Left renal cortex interstitium (tissue), 4 donors: ENCODE measurements around the gene PCBP3. TPM values are rescaled to one million over a fixed set of nuclear protein-coding genes. Genes with fewer than 3 reads are reported as not detected.
"Not testable (repeated sequence)": the region's sequence is repeated elsewhere in the genome, so short reads cannot be mapped to it uniquely, and the experiment has no call there.

Source experiments
- DNase-seq, 4 donors: peaks; one replicate each; pipeline ENCODE4 v3.0.0-alpha.2; 2013; ENCODE audit warnings: low read depth in 4 of 4, low spot score in 2 of 4, missing footprints in 1 of 4
- polyA plus RNA-seq, 4 donors: library from polyadenylated mRNA; unstranded; fragments of 120-200 nt; gene quantifications; one replicate each; pipeline ENCODE4 v1.2.1, GENCODE V29; 2013; ENCODE audit not compliant: insufficient read length in 4 of 4

PCBP3 gene
- polyA plus RNA-seq, 4 donors: 1.1 to 2.0 (median 1.6) TPM

DNA sequence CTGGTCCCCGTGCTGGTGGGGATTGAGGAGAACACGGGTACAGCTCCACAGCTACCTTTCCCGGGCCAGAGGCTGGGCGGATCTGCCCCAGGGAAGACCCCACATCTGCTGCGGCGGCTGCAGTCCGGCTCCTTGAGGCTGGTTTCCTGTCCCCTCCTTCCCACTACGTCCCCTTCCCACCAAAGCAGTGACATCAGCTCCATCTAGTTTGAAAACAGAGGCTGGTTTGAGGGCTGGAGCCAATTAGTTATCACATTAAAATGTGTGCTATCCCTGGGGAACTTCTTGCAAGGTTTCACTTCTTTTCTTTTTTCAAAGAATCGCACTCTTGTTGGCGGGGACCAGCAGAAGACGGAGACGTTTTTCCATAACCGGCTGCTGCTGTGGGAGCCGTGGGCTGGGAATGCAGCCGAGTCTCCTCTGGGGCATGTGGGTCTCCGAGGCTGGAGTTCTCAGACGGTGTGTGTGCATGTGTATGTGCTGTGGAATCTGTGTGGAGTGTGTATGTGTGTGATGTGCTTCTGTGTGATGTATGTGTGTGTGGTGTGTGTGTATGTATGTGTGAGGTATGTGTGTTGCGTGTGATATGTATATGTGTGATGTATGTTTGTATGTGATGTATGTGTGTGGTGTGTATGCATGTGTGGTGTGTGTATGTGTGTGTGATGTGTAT is 8.9 kb upstream of the PCBP3 start:
- no peak for DNase-seq

DNA sequence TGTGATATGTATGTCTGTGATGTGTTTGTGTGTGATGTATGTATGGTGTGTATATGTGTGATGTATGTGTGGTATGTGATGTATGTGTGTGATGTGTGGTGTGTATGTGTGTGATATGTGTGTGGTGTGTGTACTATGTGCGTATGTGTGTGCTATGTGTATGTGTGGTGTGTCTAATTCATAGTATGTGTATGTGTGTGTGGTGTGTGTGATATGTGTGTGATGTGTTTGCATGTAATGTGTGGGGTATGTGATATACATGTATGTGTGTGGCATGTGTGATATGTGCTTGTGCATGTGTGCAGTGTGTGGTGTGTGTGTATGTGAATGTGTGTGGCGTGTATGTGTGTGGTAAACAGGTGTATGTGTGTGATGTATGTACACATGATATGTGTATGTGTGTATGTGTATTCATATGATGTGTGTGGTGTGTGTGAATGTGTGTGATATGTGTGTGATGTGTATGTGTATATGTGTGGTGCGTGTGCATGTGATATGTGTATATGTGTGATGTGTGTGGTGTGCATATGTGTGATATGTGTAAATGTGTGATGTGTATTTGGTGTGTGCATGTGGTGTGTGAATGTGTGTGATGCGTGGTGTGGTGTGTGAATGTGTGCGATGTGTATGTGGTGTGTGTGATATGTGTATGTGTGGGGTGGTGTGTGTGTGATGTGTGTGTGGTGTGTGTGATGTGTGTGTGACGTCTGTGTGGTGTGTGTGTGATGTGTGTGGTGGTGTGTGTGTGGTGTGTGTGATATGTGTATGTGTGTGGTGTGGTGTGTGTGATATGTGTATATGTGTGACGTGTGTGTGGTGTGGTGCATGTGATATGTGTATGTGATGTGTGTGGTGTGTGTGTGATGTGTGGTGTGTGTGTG is 8.0 kb upstream of the PCBP3 start:
- no peak for DNase-seq

DNA sequence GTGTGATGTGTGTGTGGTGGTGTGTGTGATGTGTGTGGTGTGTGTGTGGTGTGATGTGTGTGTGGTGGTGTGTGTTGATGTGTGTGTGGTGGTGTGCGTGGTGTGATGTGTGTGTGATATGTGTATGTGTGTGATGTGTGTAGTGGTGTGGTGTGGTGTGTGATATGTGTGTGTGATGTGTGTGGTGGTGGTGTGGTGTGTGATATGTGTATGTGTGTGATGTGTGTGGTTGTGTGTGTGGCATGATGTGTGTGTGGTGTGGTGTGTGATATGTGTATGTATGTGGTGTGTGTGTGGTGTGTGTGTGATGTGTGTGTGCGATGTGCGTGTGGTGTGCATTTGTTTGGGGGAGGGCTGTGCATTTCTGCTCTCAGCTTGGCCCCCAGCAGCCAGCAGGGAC is 7.1 kb upstream of the PCBP3 start:
- DNase-seq: no peak

DNA sequence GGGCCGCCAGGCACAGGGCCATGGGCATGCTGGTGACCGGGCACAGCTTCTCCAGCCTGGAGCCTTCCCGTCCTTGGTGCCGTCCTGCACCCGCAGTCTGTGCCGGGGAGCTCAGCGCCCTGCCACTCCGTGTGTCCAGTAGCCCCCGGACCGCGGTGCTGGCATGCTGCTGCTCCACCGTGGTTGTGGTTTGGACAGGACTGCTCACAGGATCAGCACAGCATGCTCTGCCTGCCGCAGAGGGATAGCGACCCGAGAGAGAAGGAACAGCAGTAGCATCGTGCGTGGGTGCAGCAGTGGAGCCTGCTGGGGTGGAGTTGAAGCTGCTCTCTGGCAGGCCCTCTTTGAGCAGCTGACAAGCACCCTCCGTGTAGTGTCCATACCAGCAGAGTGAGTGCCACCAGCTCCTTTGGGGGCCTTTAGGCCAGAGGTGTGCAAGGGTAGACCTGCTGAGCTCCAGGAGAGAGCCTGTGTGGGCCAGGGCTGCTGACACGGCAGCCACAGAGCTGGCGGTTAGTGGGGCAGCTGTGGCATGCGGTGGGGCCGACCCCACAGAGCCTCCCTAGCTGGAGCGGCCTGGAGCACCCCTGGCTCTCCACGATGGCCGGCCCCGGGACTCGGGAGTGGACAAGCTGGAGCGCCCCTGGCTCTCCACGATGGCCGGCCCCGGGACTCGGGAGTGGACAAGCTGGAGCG is 6.4 kb upstream of the PCBP3 start:
- no peak for DNase-seq

DNA sequence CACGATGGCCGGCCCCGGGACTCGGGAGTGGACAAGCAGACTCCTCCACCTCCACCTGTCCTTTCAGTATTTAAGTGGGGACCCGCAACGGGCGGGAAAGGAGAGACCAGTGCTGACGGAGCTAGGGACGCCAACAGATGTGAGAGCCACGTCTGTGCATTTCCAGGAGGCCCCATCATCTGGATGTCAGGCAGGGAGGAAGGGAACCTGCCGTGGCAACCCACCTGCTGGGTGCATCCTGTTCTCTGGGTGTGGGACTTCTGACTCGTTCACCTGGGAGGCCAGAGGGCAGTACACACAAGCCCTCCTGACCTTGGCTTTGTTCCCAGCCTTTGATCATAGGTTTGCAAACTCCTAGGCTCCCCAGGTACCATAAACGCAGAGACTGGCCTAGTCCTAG is 5.6 kb upstream of the PCBP3 start:
- DNase-seq: no peak

DNA sequence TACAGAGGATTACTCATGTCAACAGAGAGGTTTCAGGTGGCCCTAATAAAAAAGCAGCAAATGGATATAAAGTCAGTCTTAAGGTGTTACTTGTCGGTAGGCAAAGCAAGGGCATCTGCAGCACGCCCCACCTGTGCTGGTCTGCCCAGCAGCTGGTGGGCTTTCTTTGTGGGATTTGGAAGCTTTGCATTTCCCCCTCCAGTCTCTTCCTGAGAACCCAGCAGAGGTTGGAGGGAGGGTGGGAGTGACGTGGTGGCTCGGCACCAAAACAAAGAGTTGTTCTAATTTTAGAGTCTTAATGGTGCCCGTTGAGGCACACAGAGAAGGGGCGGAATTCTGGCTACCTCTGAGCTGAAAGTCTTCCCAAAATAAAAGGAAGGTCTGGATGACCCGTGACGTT is 4.8 kb upstream of the PCBP3 start:
- DNase-seq: no peak

DNA sequence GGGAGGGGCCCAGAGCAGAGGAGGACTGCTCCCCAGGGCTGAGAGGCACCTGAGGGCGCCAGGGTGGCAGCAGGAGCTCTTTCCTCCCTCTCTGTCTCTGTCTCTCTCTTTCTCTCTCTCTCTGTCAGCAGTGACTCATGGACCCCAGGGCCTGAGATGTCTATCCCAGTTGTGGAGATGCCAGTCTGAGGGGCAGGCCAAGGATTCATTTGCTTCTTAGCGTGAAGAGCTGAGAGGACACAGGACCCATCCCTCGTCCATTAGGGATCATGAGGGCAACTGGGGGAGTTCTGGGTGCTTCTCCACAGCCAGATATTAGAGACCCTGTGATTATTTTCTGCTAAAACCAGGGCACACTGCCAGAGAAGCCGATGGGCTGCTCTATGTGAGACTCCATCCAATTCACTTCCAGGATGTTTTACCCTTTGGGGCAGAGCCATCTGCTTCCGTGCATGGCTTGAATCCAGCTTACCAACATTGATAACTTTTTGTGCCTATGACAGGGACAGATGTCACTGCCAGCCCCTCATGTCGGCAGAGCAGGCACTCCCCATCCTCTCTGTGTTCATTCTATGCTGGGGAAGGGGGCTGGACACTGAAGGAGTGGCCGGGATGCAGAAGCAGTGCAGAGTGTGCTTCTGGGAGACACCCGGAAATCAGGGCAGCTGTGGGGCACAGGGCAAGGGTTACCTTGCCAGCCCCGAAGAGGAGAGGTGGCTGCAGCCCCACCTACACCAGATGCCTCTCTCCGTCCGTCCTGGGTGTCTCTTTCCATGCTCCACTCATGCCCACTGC is 4.1 kb upstream of the PCBP3 start:
- DNase-seq: no peak

DNA sequence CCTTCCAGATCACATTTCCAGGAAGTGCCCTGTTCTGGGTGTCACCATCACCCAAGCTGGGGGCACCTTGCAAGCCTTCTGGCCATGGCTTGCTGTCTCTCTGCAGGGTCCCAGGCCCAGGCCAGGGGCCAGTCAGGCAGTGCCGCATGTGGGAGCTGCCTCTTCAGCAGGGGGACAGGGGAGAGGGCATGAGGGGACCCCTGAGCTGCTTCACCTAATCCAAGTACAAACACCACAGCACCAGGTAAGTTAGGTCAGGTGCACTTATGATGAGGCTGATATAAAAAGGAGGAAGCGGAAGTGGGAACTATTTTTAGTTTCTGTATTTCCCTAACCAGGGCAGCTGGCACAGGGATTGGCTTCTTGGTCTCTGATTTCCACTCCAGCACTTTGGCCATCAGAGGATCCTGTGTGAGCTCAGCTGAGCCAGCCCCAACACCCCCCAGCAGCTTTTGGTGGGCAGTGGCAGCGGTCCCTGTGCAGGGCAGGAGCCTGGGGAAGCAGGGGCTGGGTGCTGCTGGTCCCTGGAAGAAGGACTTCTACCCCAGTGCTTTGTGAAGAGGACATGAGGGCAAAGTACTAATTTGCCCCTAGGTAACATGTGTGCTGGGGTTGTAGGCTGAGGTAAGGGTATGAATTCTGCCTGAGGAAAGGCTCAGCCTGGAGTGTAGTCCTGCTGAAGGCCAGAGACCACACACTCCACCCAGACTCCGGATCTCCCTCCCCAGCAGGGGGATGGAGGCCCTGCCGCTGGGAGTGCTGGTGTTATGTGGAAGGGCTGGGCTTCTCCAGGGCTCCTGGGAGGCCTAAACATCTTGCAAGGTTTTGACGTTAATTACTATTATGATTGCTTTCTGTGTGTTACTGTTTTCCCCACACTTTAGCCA is 3.3 kb upstream of the PCBP3 start:
- no peak for DNase-seq

DNA sequence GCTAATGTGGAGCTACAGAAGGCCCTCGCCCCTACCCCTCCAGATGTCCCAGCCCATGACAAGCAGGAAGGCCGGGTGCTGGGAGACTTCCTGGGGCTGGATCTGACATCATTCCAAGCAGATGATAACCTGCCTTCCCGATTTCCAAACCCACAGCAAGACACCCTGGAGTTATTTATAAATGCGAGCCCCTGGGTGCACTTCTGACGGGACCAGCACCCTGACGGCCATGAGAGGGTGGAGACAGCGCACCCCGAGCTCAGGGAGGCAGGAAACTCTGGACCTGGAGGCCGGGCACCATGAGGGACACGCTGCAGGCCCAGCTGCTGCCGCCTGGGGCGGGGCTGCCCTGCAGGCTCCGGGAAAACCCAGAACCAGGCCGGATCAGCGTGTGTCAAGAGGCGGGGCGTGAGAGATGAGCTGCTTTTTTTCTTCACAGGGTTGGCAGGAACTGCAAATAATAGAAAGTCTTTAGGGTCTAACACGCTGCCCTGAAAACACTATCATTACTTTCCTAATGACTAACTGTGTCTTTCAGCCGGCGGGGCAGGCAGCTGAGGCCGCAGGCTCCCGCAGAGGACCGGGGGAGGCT is 2.5 kb upstream of the PCBP3 start:
- DNase-seq: no peak

DNA sequence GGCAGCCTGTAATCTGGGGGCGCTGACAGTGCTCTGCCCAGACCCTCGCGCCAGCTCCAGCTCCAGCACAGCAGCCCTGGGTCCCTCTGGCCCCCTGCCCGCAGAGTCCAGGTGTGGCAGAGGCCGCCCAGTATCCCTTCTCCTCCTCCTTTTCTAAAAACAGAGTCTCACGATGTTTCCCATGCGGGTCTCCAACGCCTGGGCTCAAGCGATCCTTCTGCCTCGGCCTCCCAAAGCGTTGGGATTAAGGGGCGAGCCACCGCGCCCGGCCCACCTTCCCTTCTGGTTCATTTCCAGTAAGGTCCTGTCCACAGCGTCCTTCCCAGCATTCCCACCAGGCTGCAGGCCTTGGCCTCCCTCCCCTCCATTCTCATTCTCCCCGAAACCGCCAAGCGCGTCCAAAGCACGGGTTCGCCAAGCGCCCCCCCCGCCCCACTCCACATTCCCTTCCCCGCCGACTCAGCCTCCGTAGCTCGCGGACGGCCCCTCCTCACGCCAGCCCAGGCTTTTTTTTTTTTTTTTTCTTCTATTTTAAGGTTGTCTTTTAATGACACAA is 2.0 kb upstream of the PCBP3 start:
- no peak for DNase-seq

DNA sequence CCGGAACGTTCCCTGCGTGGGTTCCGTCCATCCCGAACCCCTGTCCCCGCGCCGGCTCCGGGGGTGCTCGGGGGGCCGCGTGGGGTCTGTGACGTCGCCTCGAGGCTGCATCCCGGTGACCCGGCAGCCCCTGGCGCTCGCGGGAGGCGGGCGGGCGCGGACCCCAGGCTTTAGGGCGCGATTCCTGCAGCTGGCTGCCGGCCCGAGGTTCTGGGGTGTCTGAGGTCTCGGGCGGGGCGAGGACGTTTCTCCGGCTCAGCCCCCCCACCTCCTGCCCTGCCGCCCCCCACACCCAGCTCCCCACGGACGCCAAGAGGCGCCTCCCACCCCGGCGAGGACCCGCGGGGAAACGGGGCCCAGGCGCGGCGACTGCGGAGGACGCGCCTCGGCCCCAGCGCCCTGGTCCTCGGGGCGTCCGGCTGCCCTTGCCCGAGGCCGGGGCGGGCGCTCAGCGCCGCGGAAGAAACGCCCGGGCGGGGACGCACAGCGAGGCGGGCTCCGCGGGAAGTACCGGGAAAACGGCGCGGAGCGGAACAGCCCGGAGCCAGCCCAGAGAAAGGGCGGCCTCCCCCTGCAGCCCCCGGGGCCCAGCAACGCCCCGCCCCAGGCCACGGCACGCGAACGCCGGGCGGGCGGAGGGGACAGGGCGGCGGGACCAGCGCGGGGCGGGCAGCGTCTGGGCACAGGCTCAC is 1.3 kb upstream of the PCBP3 start:
- DNase-seq: no peak

DNA sequence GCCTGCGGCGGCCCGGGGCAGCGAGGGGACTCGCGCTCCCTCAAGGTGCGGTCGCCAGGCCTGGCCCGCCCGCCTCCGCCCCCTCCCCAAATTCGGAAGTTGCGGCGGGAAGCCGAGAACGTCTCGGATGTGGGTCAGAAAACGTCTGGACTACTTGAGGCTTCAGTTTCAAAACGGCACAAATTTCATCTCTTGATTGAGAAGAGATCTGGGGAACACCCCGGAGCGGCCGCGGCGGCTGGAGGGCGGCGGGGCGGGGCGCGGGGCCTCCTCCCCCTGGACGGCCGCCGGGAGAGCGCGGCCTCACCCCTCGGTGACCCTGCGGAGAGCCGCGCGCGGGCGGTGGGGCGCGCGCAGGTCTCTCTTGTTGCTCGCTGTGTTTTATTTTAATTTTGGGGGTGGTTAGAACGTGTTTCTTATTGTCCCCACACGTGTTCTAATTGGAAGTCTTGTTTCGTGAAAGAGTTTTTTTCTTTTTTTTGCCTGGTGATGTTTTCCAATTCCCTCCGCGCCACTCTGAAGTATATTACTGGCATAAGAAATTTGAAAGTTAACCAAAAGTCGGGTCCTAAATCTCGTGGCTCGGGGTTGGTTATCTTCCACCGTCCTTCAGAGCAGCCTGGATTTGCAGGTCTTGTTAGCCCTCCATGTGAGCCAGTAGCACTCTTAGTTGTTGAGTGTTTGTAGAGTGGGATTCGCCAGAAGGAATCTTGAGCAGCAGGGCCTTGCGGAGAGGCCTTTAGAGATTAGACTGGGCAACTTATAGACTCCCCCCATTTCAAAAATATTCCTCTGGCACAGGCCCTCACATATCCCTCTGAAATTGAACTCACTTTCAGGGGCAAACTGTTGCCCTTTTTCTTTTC is 749 bp downstream of the PCBP3 start:
- DNase-seq: no peak

DNA sequence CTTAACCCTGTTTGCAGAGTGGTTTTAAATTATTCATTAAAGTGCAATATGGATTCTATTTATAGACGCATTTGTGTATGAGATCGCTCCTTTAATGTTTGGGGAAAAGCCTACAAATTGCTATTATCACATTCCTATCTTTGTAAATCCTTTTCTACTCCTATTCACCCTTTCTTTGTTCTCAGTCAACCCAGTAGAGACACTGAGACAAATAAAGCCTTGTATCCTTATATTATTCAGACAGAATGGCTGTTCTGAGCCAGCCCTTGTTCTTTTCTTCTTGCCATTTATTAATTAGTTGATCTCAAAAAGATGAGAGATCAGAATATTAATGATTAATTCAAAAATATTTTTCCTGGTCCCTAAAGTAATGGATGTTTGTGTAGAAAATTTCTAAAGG is 8.4 kb downstream of the PCBP3 start:
- DNase-seq: no peak

DNA sequence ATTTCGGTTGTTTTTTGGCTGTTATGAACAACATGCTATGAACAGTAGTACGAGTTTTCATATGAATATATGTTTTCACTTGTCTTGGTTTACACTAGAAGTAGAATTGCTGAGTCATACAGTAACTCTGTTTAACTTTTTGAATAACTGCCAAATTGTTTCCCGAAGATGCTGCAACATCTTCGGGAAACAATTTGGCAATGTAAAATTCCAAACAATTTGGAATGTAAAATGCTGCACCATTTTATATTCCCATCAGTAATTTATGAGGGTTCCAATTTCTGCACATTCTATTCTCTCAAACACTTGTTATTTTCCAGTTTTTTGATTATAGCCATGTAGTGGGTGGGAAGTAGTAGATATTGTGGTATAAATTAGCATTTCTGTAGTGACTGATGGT is 11.6 kb downstream of the PCBP3 start:
- DNase-seq: no peak

DNA sequence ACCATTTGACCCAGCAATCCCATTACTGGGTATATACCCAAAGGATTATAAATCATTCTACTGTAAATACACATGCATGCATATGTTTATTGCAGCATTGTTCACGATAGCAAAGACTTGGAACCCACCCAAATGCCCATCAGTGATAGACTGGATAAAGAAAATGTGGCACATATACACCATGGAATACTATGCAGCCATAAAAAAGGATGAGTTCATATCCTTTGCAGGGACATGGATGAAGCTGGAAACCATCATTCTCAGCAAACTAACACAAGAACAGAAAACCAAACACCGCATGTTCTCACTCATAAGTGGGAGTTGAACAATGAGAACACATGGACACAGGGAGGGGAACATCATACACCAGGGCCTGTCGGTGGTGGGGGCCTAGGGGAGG is 12.6 kb downstream of the PCBP3 start:
- DNase-seq: not testable (repeated sequence)

DNA sequence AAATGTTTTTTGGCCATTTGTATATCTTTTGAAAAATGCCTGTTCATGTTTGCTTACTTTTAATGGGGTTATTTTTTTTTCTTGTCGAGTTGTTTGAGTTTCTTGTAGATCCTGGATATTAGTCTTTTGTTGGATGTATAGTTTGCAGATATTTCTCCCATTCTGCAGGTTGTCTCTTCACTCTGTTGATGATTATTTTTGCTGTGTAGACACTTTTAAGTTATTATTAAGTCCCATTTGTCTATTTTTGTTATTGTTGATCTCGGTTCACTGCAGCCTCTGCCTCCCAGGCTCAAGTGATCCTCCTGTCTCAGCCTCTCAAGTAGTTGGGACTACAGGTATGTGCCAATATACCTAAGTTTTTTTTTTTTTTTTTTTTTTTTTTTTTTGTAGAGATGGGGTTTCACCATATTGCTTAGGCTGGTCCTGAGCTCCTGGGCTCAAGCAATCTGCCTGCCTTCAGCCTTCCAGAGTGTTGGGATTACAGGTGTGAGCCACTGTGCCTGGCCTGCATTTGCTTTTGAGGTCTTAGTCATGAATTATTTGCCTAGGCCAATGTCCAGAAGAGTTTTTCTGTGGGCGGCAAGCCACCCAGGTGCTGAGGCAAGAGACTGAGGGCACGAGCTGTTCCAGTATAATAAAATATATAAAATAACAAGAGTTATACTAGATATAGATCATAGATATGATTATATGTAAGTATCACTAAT is 18.5 kb downstream of the PCBP3 start:
- not testable (repeated sequence) for DNase-seq
